ENCODE measurements around the gene HSD17B12.

Gene HSD17B12

DNA sequence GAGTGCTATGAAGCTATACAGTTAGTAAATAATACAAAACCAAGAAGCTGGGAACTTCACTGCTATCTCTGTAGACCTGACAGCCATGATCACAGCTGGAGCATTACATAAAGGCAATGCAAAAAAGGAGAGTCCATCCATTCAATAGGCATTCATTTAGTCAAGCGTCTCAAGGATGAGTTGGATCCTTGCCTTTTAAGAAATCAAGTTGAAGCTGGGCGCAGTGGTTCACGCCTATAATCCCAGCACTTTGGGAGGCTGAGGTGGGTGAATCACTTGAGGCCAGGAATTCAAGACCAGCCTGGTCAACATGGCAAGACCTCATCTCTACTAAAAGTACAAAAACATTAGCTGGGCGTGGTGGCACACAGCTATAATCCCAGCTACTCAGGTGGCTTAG lies 152.0 kb downstream of the HSD17B12 start:
- in situ Hi-C loops (cut with HindIII; ENCODE audit: low pct_ligation_motif_present, low pct_unique_long_range_greater_than_20kb, low sequenced_read_pairs) = no loop called here
- DNase-seq = no peak

DNA sequence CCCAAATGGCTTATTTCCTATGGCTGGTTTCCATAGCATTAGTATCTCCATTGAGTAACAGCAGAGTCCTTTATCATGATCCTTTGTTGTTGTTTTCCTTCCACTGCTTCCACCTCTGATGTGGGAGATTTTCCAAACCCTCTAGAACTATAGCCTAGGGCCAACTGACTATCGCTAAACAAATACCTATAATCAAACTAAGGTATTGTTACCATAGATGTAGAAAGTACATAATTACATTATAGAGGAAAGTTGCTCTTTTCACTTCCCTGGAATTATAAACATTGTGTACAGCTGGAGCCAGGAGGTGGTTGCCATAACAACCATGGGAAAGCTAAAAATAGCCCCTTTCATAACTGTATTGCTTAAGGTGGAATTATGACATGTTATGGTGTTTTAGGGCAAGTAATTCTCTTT lies 153.1 kb downstream of the HSD17B12 start:
- DNase-seq = no peak
- in situ Hi-C loops (cut with HindIII; ENCODE audit: low pct_ligation_motif_present, low pct_unique_long_range_greater_than_20kb, low sequenced_read_pairs) = no loop called here

DNA sequence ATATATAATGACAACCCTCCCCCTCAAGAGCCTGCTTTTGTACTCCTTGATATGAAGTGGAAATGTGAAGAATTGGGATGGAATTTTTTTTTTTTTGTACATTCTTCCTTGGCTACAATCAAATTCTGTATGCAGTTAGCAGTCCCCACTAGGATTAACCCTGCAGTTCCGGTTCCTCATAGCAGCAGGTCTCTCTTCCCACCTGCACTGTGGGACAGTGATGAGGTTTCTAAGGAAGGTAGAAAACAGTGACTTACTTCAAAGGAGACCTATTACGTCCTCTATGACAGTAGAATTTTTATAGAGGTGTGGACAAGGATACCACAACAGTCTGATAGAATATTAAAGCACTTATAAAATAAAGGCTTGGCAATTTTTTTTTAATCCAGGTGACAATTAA lies 153.7 kb downstream of the HSD17B12 start:
- no peak for DNase-seq
- in situ Hi-C loops (cut with HindIII; ENCODE audit: low pct_ligation_motif_present, low pct_unique_long_range_greater_than_20kb, low sequenced_read_pairs) = no loop called here

DNA sequence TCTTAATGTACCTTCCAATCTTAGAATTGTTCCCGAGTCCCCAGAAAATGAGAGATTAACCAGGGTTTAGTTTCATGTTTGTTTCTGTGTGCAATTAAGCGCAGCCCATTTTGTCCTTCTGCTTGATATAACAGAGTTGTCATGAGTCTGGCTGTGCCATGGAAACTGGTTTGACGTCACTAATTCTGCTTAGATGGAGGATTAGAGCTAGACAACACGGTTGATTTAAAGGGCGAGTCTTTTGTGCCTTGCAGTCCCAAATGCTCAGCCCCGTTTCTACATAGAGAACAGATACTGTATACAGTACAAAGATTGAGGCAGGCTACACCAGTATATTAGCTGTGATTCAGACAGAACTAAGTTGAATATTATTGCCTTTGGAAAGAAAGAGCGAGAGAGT lies 154.6 kb downstream of the HSD17B12 start:
- in situ Hi-C loops (cut with HindIII; ENCODE audit: low pct_ligation_motif_present, low pct_unique_long_range_greater_than_20kb, low sequenced_read_pairs) = no loop called here
- no peak for DNase-seq

DNA sequence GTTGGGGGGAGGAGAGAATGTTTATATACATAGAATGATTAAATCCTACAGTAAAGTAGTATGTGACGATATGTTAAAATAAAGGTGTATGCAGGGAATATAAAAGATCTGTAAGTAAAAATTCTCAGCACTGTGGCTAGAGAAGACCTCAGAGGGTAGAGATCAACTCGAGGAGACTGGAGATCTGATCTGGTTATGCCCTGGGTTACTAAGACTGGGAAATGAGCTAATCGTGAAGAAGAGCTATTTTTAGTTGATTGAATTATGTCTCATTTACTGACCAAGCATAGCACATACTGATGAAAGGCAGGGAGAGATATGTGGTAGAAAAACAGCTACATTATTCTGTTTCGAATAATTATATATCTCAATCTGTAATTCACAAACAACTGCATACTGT lies 157.3 kb downstream of the HSD17B12 start:
- in situ Hi-C loops (cut with HindIII; ENCODE audit: low pct_ligation_motif_present, low pct_unique_long_range_greater_than_20kb, low sequenced_read_pairs) = no loop called here
- no peak for DNase-seq

DNA sequence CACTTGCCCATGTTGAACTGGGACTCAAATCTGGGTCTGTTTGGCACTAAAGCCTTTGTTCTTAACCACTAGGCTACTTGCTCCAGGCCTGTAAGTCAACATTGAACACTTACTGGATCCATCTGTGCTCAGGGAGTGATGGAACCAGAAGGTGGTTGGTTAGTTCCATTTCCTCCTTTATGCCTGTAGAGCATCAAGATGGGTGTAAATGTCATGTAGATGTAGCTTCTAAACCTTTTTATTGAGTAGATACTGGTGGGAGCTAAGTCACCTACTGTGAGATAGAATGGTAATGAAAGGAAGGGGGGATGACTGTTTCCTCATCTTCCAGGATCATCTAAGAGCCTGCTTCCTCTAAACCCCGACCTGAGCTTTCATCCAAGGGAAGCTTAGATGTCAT lies 161.5 kb downstream of the HSD17B12 start:
- in situ Hi-C loops (cut with HindIII; ENCODE audit: low pct_ligation_motif_present, low pct_unique_long_range_greater_than_20kb, low sequenced_read_pairs) = no loop called here
- no peak for DNase-seq

DNA sequence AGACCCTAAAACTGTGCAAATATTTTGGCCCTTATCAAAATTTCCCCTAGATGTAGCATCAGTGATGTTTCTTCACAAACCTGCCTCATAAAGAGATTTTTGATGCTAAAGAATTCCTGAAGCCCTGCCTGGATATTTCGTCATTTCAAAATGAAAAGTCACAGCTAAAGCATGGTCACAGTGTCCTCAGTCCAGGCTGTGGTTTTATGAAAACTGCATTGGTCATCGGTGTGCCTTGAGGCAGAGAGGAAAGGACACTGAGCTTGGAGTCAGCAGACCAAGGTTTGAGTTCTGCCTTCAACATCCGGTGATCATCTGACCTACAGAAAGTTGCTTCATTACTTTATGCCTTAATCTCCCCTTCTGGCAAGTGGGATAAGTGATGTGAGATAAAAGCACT lies 165.3 kb downstream of the HSD17B12 start:
- in situ Hi-C loops (cut with HindIII; ENCODE audit: low pct_ligation_motif_present, low pct_unique_long_range_greater_than_20kb, low sequenced_read_pairs) = no loop called here
- no peak for DNase-seq

DNA sequence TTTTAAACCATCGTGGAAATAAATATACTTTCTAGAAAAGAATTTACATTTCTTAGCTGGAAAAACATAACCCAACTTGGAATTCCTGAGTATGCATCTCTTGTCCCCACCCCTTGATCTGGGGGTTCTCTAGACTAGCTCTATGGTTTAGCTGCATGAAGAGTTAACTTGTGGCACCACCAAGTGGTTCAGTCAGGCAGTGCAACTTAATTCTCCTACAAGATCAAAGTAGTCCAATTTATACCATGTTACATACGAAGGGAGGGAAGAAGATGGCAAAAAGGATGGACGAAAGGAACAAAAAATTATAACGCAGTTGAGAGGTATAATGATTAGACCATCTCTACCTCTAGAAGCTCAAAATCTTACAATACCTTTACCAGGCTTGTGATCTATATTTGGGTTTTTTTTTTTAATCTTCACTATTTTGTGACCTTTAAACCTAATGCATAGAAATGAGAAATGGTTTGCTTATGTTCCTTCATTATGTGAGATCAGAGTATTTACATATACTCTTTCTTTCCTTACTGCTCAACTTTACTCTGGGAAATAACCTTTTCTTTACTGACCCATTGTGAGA lies 171.6 kb downstream of the HSD17B12 start:
- in situ Hi-C loops (cut with HindIII; ENCODE audit: low pct_ligation_motif_present, low pct_unique_long_range_greater_than_20kb, low sequenced_read_pairs) = no loop called here
- DNase-seq = peak; percentile 66

DNA sequence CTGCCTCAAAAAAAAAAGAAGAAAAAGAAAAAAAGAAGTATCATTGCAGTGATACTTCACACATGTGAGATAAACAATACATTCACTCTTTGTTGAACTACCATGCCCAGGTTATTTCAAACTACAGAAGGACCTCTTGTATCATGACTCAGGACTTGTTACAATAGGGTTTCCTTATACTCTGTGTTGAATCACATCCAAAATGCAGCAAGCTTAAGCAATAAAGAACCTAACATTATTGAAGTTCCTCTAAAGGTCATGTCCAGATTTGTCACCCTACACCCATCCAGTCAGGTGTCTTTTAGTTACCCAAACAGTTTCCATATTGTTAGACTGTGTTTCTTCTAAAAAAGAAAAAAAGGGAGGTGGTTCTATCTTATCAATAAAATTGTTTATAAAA lies 173.2 kb downstream of the HSD17B12 start:
- in situ Hi-C loops (cut with HindIII; ENCODE audit: low pct_ligation_motif_present, low pct_unique_long_range_greater_than_20kb, low sequenced_read_pairs) = no loop called here
- DNase-seq = no peak

DNA sequence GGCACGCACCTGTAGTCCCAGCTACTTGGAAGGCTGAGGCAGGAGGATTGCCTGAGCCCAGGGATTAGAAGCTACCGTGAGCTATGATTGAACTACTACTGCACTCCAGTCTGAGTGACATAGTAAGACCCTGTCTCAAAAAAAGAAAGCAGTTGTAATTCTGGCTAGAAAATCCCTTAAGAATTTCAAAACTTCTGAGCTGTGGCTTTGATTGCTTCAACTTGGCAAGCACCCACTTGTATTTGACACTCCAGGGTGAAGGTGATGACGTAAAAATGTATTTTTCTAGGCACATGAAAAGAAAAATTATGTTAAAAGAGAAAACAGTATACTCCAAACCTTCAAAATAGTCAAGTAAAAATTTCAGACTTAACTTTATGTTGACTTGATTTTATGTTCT lies 176.5 kb downstream of the HSD17B12 start:
- in situ Hi-C loops (cut with HindIII; ENCODE audit: low pct_ligation_motif_present, low pct_unique_long_range_greater_than_20kb, low sequenced_read_pairs) = no loop called here
- no peak for DNase-seq

DNA sequence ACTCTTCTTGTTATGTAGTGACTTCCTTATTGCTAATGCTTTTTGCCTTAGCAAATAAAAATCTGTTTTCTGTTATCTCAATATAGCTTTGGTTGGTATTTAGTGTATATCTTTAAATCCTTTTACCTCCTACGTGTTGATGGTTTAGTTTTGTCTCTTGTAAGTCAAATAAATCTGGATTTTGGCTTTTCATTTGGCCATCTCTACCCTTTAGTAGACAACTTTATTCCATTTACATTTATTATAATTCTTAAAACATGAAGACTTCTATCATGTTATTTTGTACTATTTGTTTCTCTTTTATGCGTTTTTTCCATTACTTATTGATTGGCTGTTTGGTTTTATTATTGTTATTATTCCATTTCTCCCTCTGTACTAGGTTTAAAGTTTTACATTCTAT lies 180.6 kb downstream of the HSD17B12 start:
- in situ Hi-C loops (cut with HindIII; ENCODE audit: low pct_ligation_motif_present, low pct_unique_long_range_greater_than_20kb, low sequenced_read_pairs) = no loop called here

DNA sequence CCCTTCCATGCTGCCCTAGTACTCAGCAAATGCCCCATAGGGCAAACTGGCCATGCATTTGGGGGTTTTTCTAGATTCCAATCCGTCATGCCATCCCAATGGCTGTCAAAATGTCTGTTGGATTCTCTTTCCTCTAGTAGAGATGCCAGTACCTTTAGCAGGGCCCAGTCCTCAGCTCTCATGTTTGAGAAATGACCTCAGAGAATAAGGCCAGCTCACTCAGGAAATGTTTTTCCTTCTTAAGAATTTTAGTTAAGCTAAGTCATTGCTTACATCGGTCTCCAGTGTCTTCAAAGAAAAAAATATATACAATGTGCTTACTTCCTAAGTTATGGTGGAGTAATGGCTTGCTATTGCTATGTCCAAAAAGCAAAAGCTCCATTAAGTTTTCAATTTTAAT lies 186.0 kb downstream of the HSD17B12 start:
- no peak for DNase-seq
- in situ Hi-C loops (cut with HindIII; ENCODE audit: low pct_ligation_motif_present, low pct_unique_long_range_greater_than_20kb, low sequenced_read_pairs) = no loop called here

More for the DNA sequence above, 180.6 kb downstream of the HSD17B12 start:
- DNase-seq = no peak

DNA sequence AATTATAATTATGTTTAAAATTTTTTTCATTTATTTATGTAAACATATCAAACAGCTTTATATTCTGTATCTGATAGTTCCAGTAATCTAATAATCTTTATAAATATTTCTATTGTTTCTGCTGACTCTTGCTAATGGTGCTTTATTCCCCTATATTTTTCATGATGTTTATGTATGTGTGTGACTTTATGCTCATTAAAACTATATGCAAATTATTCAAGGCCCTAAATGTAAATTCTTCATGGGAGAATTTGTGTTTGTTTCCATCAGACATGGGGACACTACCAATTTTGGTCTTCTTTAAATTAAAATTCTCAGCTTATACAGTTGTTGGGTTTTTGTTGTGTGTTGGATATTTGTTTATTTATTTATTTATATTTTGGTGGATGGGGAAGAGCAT lies 186.4 kb downstream of the HSD17B12 start:
- in situ Hi-C loops (cut with HindIII; ENCODE audit: low pct_ligation_motif_present, low pct_unique_long_range_greater_than_20kb, low sequenced_read_pairs) = no loop called here

DNA sequence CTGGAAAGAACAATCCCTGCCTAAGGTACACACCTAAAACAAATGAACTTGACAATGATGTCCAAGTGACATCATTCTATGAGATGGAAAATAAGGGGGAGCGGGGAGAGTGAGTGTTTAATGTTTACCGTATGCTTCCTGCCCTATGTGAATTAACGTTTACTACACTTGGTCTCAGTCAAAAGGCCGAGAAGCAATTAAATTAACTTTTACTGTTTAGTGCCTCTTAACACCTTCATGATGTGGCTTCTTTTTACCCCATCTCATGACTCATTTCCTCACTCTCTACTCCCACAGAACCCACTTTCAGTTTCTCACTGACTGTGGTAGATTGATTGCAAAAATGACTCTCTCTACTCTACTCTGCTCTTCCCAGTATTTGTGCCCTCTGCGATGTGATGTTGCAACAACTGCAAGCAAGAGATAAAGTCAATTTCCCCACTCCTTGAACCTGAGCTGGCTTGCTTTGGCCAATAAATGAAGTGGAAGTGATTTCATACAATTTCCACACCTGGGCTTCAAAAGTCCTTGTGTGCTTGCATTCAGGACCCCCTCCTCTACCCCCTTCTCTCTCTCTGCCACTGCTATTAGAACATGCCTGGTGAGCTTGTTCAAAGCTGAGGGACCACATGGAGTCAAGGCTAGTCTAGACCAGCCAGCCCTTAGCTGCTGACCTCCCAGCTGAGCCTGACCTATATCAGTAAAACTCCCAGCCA lies 188.5 kb downstream of the HSD17B12 start:
- in situ Hi-C loops (cut with HindIII; ENCODE audit: low pct_ligation_motif_present, low pct_unique_long_range_greater_than_20kb, low sequenced_read_pairs) = no loop called here

More for the DNA sequence above, 186.4 kb downstream of the HSD17B12 start:
- DNase-seq = no peak

DNA sequence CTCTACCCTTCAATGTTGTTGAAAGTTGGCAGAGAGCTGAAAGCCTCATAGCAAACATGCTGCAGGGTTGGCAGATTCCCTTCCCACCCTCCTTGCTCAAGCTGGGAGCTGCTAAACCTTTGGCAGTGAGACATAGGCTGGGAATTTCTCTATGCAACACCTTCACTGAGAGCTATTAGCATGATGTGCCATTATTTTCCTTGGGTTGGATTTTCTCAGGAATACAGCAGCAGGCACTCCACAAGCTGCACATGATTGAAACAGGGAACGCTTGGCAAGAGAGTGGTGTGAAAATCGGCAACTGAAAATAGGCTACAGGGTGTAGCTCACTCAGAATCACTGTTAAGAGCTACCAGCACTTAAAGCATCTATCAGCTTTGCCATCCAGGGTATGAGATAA lies 190.5 kb downstream of the HSD17B12 start:
- in situ Hi-C loops (cut with HindIII; ENCODE audit: low pct_ligation_motif_present, low pct_unique_long_range_greater_than_20kb, low sequenced_read_pairs) = no loop called here
- DNase-seq = no peak

More for the DNA sequence above, 188.5 kb downstream of the HSD17B12 start:
- peak; percentile 33 for DNase-seq

DNA sequence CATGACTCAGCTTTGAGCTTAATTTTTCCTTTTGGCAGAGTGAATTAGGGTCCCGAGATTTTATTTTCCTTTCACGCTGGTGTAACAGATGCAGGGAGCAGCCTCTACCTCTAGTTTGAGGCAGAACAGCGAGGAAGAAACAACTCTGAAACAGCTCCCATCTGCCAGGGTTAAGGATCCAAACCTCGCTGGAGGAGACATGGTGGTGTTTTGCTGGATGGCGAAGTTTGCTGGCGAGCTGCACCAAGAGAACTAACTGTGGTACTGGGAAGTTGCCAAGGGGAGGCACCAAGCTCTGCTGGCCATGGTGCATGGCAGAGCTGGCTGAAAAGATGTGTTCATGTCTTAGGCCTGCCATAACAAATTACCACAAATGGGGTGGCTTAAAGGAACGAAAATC lies 192.5 kb downstream of the HSD17B12 start:
- in situ Hi-C loops (cut with HindIII; ENCODE audit: low pct_ligation_motif_present, low pct_unique_long_range_greater_than_20kb, low sequenced_read_pairs) = no loop called here
- DNase-seq = no peak

DNA sequence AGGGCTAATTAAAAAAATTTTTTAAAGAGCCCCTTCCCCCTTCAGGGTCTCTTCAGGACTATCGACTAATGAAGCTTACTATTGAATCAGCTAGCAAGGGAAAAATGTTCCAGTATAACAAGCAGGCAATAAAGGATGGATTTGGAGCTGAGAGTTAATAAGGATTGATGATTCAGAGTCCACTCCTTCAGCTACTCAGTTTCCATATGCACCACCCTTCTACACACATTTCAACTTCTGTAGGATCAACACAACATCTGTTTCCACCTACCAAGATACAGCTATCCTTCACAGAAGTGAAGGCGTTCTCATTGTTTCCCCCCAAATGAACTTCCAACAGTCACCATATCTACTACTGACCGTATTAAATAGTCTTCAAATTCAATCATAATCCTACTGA lies 193.5 kb downstream of the HSD17B12 start:
- no peak for DNase-seq
- in situ Hi-C loops (cut with HindIII; ENCODE audit: low pct_ligation_motif_present, low pct_unique_long_range_greater_than_20kb, low sequenced_read_pairs) = no loop called here

DNA sequence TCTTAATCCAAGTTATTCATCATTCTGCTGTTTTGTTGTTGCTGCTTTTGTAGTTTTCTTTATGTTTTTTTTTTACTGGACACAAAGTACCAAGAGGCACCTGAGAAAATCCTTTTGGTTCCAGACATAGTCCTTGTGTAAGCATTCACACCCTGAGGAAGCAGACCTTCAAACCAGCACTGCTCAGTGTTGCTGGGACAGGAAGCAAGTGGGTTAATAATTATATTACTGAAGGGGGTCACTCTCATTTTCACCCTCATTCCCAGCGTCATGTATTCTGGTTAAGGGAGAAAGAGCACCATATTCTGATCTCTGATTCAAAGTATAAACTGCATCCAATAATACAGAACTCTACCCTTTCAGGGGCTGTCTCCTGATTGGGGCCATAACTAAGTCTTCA lies 194.2 kb downstream of the HSD17B12 start:
- in situ Hi-C loops (cut with HindIII; ENCODE audit: low pct_ligation_motif_present, low pct_unique_long_range_greater_than_20kb, low sequenced_read_pairs) = no loop called here
- DNase-seq = no peak

DNA sequence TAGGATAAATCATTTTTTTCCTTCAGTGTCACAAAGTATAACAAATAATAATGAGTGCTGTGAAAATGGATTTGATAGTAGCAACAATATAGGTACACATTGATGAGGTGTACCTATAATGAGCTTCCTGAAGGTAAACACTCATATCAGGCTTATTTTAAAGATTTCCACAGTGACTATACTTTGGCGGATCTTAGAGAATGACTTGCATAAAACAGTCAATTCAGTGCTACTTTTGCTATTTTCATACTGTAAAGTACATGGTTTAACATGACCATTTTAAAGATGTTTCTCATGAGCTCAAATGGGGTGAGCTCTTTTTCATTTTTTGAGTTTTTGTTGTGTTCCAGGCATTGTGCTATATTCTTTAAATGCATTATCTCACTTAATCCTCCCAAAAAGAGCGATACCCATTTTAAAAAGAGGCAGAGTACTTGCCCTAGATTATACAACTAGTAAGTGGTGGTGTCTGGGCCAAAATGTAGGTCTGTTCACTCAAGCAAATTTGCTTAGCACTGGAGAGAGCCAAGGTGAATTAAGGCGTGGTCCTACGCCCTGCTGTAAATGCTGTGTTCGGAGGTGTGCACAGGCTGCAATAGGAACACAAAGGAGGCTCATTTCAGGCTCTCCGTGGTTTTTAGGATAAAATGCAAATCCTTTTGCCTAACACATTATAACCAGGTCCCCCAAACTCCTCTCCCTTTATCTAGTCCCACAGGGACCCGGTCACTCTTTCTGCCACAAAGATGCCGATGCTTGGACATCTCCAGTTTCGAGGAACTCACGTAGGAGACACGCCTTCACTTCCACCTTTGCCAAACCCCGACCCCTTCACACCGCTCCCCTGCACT lies 199.5 kb downstream of the HSD17B12 start:
- DNase-seq = no peak
- in situ Hi-C loops (cut with HindIII; ENCODE audit: low pct_ligation_motif_present, low pct_unique_long_range_greater_than_20kb, low sequenced_read_pairs) = no loop called here

All from ACHN (cell line).